HepG2 (cell line): ENCODE measurements around the gene ZNF740. TPM values are rescaled to one million over a fixed set of nuclear protein-coding genes. Genes with fewer than 3 reads are reported as not detected.

ENCODE experiments used
- EED ChIP-seq: sonication (generic); formaldehyde crosslinking; IDR thresholded peaks from 2 replicates; pipeline ENCODE4 v1.5.0; 2020; ENCODE audit warnings: mild to moderate bottlenecking, missing genetic modification reagents
- FOXK2 ChIP-seq: fragments of 450-650 bp; IDR thresholded peaks from 2 replicates; pipeline ENCODE4 v1.6.1; 2016
- GPN1 ChIP-seq: sonication (generic); formaldehyde crosslinking; IDR thresholded peaks from 2 replicates; pipeline ENCODE4 v1.5.1; 2020; ENCODE audit warnings: missing genetic modification reagents, borderline replicate concordance
- NAIF1 ChIP-seq: sonication (generic); formaldehyde crosslinking; IDR thresholded peaks from 2 replicates; pipeline ENCODE4 v1.5.0; 2020; ENCODE audit warnings: mild to moderate bottlenecking, missing genetic modification reagents, borderline replicate concordance
- PLRG1 ChIP-seq: fragments of 450-650 bp; conservative IDR thresholded peaks from 2 replicates; pipeline ENCODE4 v1.6.1; 2016
- RFX1 ChIP-seq: fragments of 450-650 bp; IDR thresholded peaks from 2 replicates; pipeline ENCODE4 v1.6.1; 2017
- TBL1XR1 ChIP-seq: fragments of 150-350 bp; IDR thresholded peaks from 2 replicates; pipeline ENCODE4 v1.6.1; 2014; ENCODE audit warnings: borderline replicate concordance, low read length; ENCODE audit not compliant: partially characterized antibody
- ZNF292 ChIP-seq: sonication (generic); formaldehyde crosslinking; IDR thresholded peaks from 2 replicates; pipeline ENCODE4 v1.8.1; 2022; ENCODE audit warnings: mild to moderate bottlenecking, low read depth, missing genetic modification reagents, borderline replicate concordance
- ZNF776 ChIP-seq: sonication (generic); formaldehyde crosslinking; IDR thresholded peaks from 2 replicates; pipeline ENCODE4 v1.4.0; 2020; ENCODE audit warnings: mild to moderate bottlenecking, missing genetic modification reagents
- polyA plus RNA-seq, 8 experiments: library from polyadenylated mRNA; depleted of rRNA in 3 of 8; stranded (reverse) in 7 of 8; unstranded in 1 of 8; fragments of >200 nt; fragmentation: Illumina TruSeq in 4 of 8; extraction: Trizol in 4 of 8; gene quantifications; 2 replicates each; pipeline versions ENCODE4 v1.2.1 to v1.2.3, GENCODE V29; 2011 to 2016; ENCODE audit warnings: low read depth in 4 of 8, missing spikeins in 1 of 8, mixed read lengths in 1 of 8; ENCODE audit not compliant: insufficient read depth in 1 of 8
- total RNA-seq, 5 experiments: library from RNA; depleted of rRNA; stranded (reverse); fragments of >200 nt; fragmentation: Illumina TruSeq; extraction: Trizol; gene quantifications; 2 replicates each; pipeline ENCODE4 v1.2.3, GENCODE V29; 2016; ENCODE audit warnings: low read depth in 1 of 5
- TF ChIP-seq, protein P1 (sequence below): sonication (generic); formaldehyde crosslinking; IDR thresholded peaks from 2 replicates; pipeline ENCODE4 v1.9.0; 2022; ENCODE audit warnings: missing genetic modification reagents, mild to moderate bottlenecking, borderline replicate concordance
- TF ChIP-seq, protein P2 (sequence below): sonication (generic); formaldehyde crosslinking; IDR thresholded peaks from 2 replicates; pipeline ENCODE4 v1.4.0; 2020; ENCODE audit warnings: mild to moderate bottlenecking, low read depth, missing genetic modification reagents
- TF ChIP-seq, protein P3 (sequence below): sonication (generic); formaldehyde crosslinking; IDR thresholded peaks from 2 replicates; pipeline ENCODE4 v1.8.0; 2022; ENCODE audit warnings: mild to moderate bottlenecking, missing genetic modification reagents; ENCODE audit not compliant: insufficient replicate concordance
- TF ChIP-seq, protein P4 (sequence below): sonication (generic); formaldehyde crosslinking; IDR thresholded peaks from 2 replicates; pipeline ENCODE4 v1.5.0; 2020; ENCODE audit warnings: mild to moderate bottlenecking, missing genetic modification reagents
- TF ChIP-seq, protein P5 (sequence below): sonication (generic); formaldehyde crosslinking; IDR thresholded peaks from 2 replicates; pipeline ENCODE4 v1.5.0; 2020; ENCODE audit warnings: mild to moderate bottlenecking, missing genetic modification reagents, borderline replicate concordance

Gene ZNF740
- total and polyA plus RNA-seq, 2 of the 13 experiments (the other 11 are each of a cell fraction or from before 2014, with no cell fraction given), result 16.9 to 19.0 TPM

DNA sequence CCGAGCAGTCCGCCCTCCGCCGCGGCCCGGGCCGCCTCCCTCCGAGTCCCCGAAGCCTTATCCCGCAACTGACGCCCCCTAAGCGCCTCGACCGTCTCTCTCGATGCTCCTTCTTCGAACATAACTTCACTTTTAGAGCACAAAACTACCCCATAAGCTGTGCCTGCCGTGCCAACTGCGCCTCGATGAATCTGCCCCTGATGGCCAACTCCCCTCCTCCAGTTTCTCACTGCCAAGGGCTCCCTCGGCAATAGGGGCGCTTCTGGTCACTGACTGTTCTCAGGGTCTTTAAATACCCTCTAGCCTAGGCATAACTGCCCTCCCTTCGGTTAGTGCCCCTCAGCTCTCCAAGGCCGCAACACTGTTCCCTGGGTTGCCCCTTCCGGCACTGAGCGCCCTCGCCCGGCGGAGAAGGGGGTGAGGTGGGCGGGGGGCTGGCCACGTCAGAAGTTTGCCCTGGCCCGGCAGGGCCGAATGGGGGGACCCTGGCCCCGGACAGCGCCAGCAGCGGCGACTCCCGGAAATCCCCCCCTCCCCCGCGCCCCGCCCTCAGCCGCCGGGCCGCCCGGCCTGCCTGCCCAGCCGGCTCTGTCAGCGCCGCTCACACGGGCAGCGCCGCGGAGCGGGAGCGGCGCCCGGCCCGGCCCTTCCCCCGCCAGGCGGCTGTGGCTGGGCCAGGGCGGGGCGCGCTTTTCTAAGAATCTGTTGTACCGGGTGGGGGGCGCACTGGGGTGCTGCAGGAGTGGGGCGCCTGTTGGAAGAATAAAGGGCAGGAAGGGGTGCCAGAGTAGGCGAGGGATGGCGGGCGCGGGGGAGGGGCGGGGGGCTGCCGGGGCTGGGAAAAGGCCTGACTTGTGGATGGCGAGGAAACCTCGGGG is 40.9 kb downstream of the ZNF740 start (continued):
- TF ChIP-seq, protein P1, sequence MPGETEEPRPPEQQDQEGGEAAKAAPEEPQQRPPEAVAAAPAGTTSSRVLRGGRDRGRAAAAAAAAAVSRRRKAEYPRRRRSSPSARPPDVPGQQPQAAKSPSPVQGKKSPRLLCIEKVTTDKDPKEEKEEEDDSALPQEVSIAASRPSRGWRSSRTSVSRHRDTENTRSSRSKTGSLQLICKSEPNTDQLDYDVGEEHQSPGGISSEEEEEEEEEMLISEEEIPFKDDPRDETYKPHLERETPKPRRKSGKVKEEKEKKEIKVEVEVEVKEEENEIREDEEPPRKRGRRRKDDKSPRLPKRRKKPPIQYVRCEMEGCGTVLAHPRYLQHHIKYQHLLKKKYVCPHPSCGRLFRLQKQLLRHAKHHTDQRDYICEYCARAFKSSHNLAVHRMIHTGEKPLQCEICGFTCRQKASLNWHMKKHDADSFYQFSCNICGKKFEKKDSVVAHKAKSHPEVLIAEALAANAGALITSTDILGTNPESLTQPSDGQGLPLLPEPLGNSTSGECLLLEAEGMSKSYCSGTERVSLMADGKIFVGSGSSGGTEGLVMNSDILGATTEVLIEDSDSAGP (CRISPR knock-in tag), result peak; percentile 68; the same call in 1 of the 2 replicates
- TF ChIP-seq FOXK2, result no peak
- TF ChIP-seq PLRG1, result no peak
- no peak for TF ChIP-seq GPN1 (CRISPR knock-in tag)
- TF ChIP-seq NAIF1 (CRISPR knock-in tag), result no peak
- TF ChIP-seq EED (CRISPR knock-in tag), result no peak
- TF ChIP-seq, protein P2, sequence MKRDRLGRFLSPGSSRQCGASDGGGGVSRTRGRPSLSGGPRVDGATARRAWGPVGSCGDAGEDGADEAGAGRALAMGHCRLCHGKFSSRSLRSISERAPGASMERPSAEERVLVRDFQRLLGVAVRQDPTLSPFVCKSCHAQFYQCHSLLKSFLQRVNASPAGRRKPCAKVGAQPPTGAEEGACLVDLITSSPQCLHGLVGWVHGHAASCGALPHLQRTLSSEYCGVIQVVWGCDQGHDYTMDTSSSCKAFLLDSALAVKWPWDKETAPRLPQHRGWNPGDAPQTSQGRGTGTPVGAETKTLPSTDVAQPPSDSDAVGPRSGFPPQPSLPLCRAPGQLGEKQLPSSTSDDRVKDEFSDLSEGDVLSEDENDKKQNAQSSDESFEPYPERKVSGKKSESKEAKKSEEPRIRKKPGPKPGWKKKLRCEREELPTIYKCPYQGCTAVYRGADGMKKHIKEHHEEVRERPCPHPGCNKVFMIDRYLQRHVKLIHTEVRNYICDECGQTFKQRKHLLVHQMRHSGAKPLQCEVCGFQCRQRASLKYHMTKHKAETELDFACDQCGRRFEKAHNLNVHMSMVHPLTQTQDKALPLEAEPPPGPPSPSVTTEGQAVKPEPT (CRISPR knock-in tag), result no peak
- TF ChIP-seq ZNF776 (CRISPR knock-in tag), result peak; percentile 39; the same call in 1 of the 2 replicates
- TF ChIP-seq RFX1, result no peak
- TF ChIP-seq, protein P3, sequence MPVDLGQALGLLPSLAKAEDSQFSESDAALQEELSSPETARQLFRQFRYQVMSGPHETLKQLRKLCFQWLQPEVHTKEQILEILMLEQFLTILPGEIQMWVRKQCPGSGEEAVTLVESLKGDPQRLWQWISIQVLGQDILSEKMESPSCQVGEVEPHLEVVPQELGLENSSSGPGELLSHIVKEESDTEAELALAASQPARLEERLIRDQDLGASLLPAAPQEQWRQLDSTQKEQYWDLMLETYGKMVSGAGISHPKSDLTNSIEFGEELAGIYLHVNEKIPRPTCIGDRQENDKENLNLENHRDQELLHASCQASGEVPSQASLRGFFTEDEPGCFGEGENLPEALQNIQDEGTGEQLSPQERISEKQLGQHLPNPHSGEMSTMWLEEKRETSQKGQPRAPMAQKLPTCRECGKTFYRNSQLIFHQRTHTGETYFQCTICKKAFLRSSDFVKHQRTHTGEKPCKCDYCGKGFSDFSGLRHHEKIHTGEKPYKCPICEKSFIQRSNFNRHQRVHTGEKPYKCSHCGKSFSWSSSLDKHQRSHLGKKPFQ, result peak; percentile 30
- no peak for TF ChIP-seq ZNF292 (CRISPR knock-in tag)
- TF ChIP-seq, protein P4, sequence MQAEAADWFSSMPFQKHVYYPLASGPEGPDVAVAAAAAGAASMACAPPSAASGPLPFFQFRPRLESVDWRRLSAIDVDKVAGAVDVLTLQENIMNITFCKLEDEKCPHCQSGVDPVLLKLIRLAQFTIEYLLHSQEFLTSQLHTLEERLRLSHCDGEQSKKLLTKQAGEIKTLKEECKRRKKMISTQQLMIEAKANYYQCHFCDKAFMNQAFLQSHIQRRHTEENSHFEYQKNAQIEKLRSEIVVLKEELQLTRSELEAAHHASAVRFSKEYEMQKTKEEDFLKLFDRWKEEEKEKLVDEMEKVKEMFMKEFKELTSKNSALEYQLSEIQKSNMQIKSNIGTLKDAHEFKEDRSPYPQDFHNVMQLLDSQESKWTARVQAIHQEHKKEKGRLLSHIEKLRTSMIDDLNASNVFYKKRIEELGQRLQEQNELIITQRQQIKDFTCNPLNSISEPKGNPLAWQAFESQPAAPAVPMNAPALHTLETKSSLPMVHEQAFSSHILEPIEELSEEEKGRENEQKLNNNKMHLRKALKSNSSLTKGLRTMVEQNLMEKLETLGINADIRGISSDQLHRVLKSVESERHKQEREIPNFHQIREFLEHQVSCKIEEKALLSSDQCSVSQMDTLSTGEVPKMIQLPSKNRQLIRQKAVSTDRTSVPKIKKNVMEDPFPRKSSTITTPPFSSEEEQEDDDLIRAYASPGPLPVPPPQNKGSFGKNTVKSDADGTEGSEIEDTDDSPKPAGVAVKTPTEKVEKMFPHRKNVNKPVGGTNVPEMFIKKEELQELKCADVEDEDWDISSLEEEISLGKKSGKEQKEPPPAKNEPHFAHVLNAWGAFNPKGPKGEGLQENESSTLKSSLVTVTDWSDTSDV, result peak; percentile 41; the same call in 1 of the 2 replicates
- TF ChIP-seq, protein P5, sequence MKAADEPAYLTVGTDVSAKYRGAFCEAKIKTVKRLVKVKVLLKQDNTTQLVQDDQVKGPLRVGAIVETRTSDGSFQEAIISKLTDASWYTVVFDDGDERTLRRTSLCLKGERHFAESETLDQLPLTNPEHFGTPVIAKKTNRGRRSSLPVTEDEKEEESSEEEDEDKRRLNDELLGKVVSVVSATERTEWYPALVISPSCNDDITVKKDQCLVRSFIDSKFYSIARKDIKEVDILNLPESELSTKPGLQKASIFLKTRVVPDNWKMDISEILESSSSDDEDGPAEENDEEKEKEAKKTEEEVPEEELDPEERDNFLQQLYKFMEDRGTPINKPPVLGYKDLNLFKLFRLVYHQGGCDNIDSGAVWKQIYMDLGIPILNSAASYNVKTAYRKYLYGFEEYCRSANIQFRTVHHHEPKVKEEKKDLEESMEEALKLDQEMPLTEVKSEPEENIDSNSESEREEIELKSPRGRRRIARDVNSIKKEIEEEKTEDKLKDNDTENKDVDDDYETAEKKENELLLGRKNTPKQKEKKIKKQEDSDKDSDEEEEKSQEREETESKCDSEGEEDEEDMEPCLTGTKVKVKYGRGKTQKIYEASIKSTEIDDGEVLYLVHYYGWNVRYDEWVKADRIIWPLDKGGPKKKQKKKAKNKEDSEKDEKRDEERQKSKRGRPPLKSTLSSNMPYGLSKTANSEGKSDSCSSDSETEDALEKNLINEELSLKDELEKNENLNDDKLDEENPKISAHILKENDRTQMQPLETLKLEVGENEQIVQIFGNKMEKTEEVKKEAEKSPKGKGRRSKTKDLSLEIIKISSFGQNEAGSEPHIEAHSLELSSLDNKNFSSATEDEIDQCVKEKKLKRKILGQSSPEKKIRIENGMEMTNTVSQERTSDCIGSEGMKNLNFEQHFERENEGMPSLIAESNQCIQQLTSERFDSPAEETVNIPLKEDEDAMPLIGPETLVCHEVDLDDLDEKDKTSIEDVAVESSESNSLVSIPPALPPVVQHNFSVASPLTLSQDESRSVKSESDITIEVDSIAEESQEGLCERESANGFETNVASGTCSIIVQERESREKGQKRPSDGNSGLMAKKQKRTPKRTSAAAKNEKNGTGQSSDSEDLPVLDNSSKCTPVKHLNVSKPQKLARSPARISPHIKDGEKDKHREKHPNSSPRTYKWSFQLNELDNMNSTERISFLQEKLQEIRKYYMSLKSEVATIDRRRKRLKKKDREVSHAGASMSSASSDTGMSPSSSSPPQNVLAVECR, result peak; percentile 60; the same call in 1 of the 2 replicates
- no peak for TF ChIP-seq TBL1XR1
